ENCODE results near the gene FUZ.

The FUZ gene

DNA sequence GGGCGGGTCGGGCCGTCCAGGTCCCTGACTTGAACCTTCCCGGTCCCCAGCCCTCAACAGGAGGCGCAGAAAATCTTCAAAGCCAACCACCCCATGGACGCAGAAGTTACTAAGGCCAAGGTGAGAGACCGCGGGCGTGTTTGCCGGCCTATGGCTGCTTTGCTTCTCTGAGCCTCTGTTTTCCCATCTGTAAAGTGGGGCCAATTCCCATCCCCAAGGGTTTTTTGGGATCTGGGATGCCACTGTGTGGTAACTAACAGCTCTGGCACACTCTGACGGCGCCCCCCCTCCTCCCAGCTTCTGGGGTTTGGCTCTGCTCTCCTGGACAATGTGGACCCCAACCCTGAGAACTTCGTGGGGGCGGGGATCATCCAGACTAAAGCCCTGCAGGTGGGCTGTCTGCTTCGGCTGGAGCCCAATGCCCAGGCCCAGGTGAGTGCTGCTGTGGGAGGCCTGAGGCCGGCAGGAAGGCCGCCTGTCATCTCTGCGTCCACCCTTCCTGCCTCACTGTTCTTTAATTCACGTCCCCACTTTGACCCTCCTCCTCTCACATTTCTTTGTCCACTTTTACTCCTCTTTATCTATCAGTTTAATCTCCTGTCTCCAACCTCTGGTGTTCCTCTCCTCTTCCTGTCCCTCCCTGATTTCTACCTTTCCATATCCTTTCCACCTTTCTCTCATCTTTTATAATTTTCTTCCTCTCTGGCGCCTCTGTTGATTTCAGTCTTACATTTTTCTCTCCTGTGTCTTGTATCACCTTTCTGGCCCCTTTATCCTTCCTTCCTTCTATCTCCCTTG is 7.1 kb downstream of the FUZ start:
- DNase-seq (ENCODE audit: low read depth): no peak

DNA sequence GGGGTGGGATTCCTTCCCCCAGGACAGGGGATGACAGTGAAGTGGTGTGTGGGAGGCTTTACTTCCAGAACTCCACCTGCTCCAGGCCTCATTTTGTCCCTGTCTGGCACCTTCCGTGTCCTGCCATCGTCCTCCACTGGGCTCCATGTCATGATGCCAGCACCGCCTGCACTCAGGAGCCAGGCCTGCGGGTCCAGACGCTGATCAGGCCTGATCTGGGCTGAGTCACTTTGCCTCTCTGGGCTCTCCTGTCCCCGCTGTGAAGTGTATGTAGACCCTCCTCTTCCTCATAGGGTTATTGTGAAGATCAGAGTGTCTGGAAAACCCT is 9.6 kb downstream of the FUZ start:
- no peak for DNase-seq (ENCODE audit: low read depth)

DNA sequence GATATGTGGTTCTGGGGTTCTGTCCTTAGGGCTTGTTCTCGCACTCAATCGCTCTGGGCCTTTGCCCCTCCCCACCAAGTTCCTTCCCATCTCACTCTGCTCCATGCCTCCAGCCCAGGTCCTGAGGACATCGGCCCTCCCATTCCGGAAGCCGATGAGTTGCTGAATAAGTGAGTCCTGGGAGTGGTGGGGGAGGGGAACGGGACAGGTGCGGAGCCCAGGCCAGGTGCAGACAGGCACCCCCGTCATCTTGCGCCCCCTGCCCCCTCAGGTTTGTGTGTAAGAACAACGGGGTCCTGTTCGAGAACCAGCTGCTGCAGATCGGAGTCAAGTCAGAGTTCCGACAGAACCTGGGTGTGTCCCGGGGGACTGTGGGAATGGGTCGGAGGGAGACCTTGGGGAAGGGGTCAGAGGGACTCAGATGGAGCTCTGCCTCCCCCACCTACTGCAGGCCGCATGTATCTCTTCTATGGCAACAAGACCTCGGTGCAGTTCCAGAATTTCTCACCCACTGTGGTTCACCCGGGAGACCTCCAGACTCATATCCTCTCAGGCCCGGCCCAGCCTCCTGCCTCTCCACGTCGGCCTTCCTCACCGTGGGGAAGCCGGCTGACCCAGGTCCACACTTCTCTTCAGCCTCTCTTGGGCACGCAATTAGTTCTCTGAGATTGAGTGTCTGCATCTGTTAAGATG is 10.1 kb downstream of the FUZ start:
- no peak for DNase-seq (ENCODE audit: low read depth)

DNA sequence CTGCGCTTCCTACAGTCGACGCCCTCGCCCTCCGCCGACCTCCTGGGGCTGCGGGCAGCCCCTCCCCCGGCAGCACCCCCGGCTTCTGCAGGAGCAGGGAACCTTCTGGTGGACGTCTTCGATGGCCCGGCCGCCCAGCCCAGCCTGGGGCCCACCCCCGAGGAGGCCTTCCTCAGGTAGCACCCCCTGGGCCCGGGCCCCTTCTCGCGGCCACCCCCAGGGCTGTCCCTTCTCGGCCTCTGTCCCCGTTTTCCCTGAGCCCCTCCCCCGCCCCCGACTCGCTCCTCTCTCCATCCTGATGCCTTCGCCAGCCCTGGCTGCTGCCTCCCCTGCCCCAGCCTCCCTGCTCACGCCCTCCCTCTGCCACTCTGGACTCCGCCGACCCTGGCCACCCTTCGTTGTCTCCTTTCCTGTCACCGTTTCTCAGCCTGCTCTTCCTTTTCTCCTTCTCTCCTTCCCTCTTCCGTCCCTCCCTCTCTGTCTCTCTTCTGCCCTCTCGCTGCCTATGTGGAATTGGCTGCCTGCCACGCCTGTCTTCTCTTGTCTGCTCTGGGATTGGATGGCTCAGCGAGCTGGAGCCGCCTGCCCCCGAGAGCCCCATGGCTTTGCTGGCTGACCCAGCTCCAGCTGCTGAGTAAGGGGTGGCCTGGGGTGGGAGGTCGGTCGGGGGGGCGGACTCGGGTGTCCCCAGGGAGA is 11.0 kb downstream of the FUZ start:
- peak; percentile 87 for DNase-seq (ENCODE audit: low read depth)

DNA sequence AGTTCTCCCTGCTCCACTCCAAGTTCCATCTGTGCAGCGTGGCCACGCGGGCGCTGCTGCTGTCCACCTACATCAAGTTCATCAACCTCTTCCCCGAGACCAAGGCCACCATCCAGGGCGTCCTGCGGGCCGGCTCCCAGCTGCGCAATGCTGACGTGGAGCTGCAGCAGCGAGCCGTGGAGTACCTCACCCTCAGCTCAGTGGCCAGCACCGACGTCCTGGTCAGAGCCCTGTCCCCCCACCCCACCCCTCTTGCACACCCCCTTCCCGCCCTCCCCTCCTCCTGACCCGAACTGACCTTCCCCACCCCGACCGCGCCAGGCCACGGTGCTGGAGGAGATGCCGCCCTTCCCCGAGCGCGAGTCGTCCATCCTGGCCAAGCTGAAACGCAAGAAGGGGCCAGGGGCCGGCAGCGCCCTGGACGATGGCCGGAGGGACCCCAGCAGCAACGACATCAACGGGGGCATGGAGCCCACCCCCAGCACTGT is 11.6 kb downstream of the FUZ start:
- DNase-seq (ENCODE audit: low read depth): no peak

DNA sequence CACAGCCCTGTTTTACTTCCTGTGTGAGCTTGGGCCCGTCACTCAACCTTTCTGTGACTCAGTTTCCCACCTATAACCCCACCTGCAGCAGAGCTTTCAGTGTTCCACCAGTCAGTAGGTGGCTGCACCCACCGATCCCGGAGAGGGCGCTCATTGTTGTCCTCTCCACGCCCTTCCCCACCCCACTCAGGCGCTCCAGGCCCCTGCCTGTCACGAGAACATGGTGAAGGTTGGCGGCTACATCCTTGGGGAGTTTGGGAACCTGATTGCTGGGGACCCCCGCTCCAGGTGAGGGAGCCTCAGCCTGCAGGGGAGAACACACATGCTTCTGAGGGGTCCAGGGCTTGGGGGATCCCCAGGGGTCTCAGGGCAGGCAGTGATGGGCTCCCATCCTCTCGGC is 12.3 kb downstream of the FUZ start:
- DNase-seq (ENCODE audit: low read depth): no peak

DNA sequence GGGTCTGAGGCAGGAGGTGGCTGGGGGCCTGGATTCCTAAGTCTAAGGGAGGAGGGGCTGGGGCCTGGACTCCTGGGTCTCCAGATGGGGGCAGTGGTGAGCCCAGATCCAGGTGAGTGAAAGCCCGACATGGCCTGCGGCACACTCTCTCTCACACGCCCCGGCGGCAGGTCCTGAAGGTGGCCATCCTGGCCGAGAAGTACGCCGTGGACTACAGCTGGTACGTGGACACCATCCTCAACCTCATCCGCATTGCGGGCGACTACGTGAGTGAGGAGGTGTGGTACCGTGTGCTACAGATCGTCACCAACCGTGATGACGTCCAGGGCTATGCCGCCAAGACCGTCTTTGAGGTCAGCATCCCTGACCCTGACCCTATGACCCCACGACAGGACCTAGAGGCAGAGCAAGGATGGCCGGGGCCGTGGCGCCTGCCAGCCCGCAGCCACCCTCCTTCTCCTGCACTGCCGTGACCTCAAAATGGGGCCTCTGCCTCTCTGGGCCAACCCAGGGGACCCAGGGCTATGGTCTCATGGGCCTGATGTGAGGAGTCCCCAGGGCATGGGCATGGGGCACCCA is 13.2 kb downstream of the FUZ start:
- no peak for DNase-seq (ENCODE audit: low read depth)

DNA sequence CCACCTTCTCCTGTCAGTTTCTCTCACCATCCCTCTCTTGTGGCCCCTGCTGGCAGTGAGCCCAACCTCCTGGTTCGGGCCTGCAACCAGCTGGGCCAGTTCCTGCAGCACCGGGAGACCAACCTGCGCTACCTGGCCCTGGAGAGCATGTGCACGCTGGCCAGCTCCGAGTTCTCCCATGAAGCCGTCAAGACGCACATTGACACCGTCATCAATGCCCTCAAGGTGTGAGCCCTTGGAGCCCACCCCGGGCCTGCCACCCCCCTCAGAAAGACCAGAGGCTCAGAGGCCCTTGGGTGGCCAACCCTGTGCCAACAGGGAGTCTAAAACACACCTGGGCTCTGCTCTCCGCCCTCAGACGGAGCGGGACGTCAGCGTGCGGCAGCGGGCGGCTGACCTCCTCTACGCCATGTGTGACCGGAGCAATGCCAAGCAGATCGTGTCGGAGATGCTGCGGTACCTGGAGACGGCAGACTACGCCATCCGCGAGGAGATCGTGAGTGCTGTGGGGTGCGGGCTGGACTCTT is 13.8 kb downstream of the FUZ start:
- DNase-seq (ENCODE audit: low read depth): no peak

DNA sequence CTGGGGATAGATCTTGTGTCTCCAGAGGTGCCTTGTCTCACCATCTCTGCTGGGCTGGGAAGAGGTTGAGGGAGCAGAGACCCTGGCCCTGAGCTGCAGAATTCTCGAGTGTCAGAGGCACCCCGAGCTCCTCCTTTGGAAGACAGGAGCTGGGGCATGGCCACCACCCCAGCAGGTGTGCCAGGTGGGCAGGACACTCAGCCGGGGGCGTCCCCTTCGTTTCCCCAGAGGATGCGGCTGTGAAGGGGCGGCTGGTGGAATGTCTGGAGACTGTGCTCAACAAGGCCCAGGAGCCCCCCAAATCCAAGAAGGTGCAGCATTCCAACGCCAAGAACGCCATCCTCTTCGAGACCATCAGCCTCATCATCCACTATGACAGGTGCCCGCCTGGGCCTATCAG is 14.5 kb downstream of the FUZ start:
- no peak for DNase-seq (ENCODE audit: low read depth)

DNA sequence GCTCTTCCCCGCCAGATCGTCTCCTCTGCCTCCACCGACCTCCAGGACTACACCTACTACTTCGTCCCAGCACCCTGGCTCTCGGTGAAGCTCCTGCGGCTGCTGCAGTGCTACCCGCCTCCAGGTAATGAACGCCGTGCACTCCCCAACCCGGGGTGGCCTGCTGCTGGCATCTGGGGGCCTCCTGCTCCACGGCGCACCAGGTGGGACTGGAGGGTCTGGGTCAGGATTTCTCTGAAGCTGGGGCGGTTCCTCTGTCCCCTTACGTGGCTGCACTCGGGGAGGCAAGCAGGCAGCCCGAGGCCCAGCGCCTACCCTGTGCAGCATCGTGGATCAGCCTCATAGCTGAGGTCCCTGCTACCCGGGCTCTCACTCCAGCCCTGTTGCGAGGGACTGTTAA is 17.5 kb downstream of the FUZ start:
- DNase-seq (ENCODE audit: low read depth): no peak

DNA sequence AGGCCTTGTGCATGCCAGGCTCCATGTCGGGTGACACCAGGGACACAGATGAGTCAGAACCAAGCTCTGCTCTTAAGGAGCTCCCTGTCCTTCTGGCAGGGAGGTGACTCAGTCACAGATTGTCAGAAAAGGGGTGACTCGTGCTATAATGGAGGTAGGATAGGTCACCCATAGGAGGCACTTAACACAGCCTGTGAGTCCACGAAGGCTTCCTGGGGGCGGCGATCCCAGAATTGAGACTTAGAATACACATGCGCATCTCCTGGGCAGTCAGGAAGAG is 19.6 kb downstream of the FUZ start:
- DNase-seq (ENCODE audit: low read depth): no peak

DNA sequence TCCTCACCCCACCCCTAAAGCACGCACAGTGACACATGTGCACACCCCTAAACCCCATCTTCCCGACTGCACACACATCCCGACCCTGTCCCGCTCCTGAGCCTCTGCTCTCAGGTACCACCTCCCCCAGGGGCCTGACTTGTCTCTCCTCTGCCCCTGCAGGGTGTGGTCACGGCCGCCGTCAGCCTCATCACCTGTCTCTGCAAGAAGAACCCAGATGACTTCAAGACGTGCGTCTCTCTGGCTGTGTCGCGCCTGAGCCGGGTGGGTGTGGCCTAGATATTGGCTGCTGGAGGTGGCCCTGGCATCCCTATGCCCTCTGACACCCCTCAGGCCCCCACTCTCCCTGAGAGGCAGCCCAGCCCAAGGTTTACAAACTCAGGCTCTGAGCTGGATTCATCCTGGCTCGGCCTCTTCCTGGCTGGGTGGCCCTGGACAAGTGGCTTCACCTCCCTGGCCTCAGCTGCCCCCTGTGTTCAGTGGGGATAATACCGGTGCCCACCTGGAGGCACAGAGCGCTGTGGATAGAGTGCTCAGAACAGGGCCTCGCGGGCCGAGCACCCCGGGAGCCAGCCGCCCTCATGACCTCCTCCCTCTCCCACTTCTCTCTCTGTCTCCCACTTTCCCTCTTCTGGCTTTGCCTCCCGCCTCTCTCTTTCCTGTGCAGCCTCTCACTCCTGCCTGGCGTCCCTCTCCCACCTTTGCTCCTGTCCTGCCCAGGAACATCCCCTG is 20.1 kb downstream of the FUZ start:
- no peak for DNase-seq (ENCODE audit: low read depth)

DNA sequence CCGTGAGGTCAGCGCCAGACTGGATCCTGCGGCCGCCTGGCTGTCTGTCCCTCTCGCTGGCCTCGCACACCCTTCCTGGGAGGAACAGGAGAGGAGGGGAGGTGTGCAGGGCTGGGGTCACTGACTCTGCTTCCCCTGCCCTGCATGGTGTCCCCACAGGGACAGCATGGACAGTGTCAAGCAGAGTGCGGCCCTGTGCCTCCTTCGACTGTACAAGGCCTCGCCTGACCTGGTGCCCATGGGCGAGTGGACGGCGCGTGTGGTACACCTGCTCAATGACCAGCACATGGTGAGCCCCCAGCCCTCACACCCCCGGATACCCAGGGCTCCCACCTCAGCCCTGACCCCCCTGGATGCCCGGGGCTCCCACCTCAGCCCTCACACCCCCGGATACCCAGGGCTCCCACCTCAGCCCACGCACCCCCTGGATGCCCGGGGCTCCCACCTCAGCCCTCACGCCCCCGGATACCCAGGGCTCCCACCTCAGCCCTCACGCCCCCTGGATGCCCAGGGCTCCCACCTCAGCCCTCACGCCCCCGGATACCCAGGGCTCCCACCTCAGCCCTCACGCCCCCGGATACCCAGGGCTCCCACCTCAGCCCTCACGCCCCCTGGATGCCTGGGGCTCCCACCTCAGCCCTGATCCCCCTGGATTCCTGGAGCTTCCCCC is 21.2 kb downstream of the FUZ start:
- no peak for DNase-seq (ENCODE audit: low read depth)

DNA sequence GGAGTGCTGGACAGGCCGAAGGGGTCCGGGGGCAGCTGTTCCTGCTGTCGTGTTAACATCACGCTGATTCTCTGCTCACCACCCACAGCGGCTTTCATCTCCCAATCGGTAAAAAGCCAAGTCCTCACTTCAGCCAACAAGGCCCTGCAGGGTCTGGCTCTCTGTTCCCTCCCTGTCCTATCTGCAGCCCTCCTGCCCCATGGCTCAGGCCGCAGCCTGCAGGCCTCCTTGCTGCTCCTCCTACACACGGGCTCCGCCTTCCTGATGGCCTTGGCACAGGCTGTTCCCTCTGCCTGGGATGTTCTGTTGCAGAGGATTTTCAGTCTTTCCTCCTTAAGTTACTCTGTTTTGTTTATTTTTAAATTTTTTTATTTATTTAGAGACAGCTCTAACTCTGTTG is 22.2 kb downstream of the FUZ start:
- no peak for DNase-seq (ENCODE audit: low read depth)

DNA sequence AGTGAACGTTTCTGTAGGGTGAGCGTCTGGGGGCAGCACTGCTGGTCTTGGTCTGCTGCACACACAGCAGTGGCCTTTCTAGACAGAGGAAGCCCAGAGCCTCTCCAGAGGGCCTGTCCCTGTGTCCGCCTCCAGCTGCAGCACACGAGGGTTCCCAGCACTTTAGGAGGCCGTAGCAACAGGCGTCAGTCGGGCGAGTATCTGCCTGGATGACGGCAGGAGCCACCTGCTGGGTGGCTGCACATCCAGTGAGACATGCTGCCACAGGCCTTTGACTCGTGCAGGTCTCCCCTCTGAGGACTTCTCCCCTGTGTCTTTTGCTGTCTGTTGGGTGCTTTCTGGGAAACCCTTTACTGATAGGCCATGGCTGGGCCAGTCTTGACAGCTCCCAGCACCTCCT is 24.2 kb downstream of the FUZ start:
- no peak for DNase-seq (ENCODE audit: low read depth)

DNA sequence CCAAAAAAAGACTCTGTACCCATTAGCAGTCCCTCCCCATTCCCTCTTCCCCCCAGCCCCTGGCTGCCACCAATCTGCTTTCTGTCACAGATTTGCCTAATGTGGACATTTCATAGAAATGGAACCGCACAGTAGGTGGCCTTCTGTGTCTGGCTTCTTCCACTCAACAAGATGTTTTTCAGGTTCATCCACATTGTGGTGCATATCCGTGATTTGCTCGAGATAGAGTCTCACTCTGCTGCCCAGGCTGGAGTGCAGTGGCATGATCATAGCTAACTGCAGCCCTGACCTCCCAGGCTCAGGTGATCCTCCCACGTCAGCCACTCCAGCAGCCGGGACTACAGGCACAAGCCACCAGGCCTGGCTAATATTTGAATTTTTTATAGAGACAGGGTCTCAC is 25.3 kb downstream of the FUZ start:
- DNase-seq (ENCODE audit: low read depth): no peak

DNA sequence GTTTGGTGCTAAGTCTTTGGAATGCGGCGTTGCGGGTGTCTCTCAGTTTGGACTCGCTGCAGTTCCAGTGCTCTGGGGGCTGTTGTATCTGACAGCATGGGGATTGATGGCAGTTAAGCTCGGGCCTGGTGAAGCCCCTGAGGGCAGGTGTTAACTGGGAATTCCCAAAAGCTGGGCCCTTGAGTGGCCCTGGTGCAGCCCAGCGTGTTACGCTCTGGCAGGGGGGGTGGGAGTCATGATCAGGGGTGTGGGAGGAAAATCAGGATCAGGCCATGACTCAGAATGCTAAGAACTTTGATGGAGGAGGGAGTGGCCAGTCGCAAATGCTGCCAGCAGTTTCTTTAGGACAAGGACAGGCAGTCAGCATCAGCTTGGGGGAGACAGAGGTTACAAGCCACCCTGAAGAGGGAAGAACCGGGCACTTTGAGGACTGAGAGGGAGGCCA is 26.7 kb downstream of the FUZ start:
- peak; percentile 53 for DNase-seq (ENCODE audit: low read depth)

DNA sequence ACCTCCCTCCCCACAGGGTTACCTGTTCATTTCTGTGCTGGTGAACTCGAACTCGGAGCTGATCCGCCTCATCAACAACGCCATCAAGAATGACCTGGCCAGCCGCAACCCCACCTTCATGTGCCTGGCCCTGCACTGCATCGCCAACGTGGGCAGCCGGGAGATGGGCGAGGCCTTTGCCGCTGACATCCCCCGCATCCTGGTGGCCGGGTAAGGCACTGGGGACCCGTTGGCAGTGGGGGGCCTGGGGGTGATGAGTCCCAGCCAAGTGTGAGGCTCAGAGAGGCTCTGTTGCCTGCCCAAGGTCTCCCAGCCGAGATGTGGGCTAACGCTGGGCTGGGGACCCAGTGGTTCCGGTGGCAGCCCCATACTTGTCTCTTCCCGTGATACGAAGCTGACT is 30.6 kb downstream of the FUZ start:
- DNase-seq (ENCODE audit: low read depth): no peak

DNA sequence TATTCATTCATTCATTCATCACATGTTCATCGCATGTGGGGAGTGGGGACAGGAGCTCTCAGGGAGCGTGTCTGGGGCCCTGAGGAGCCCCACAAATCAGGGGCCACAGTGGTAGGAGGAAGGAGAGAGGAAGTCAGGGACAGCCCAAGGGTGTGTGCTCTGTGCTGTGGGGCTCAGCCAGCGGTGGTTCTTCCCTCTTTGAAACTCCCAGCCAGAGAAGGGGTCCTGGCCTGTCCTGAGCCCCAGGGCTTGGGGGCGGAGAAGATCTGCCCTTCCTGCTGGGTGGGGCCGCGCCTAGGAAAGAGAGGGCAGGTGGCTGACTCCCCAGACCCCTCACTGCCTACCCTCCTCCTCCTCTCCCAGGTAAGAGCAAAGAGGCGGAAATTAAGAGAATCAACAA is 31.7 kb downstream of the FUZ start:
- DNase-seq (ENCODE audit: low read depth): no peak

DNA sequence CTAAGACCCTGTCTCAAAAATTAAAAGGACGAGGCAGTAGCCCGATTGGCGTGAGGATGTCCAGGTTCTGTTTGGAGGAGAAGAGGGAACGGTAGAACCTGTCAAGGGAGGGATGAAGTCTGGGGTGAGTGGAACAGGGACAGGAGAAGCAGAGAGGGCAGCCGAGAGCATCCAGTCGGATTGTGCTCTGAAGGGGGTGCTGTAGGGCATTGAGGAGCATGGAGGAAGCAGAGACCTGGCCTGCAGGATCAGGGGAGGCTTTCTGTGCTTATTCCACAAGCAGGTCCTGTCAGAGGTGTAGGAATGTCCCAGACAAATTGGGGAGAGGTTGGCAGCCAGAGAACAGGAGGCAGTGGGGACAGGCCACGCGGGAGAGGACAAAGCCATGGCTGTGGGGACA is 32.2 kb downstream of the FUZ start:
- DNase-seq (ENCODE audit: low read depth): no peak

DNA sequence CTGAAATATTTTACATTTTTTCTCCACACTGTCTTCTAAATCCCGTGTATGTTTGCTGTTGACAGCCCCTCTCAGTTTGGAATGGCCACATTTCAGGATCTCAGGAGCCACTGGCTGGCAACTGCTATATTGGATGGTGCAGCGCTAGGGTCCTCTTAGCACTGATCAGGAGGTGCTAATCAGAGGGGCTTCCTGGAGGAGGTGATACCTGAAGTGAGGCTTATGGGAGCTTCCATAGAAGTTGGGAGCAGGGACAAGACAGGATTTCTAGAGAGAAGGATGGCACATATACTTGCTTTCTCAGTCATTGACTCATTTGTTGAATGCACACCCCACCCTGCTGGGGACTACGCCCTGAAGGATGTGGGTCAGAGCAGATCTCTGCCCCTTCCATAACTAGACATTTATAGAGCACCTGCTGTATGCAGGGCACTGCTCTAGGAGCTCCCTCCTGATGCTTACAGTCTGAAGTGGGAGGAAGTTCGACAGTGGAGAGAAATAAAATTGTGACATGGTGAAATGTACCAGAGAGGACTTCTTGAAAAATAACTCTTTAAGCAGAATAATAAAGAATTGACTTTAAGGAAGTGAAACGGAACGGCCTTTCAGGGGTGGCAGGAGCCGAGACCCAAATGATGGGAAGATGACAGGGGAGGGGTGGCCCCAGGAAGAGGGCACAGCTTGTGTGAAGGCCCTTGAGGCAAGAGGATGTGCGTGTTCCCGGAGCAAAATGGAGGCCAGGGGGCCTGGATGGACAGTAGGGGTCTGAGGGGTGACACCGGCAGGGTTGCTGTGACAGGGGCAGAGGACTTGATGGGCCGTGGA is 33.1 kb downstream of the FUZ start:
- no peak for DNase-seq (ENCODE audit: low read depth)
